ENCODE results near the gene BDKRB2.

BDKRB2 gene

DNA sequence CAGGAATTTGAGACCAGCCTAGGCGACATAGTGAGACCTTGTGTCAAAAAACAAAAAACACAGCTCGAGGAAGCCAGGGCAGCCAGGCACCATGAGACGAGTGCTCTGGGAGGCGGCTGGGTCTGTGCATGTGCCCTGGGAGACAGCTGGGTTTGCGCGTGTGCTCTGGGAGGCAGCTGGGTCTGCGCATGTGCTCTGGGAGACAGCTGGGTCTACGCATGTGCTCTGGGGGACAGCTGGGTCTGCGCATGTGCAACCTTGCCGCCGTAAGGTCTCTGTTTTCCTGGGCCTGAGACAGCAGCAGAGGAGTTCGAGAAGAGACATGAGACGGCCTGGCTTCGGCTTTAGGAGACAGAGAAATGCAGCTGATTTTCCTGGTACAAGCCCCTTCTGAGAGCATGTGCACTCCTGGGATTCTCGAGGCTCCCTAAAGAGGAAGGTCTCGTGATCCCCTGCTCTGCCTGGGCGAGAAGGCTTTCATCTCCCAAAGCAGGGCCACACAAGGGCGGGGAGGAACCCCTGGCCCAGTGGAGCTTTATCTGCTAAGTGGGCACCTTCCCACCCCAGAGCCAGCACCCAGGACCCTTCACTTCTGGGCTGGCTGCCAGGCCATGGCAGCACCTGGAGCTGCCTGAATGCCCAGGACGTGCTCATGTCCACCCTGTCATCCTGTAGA, 47.8 kb downstream of the BDKRB2 start:
- no peak for DNase-seq (ENCODE audit: low read depth)

DNA sequence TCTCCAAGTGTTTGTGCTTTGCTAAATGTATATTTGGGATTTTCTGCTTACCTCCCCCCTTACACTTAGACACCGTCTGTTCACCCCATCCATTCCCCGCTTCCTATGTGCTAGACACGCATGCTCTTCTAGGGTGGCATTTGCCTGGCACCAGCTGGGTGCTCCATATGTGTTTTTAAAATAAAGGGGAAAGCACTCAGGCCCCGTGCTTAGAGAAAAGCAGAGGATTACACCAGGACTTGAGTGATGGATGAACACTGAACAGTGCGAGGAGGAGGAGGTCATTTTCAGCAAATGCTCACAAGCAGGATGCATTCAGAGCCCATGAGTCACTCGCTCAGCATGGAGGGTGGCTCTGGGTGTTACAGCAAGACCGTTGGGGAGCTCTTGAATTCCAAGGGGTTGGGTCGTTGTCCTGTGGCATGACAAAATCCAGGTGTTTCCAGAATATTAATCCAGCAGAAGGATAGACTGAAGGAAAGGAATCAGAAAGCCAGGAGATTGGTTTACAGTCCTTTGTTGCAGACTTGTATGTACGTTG, 48.4 kb downstream of the BDKRB2 start:
- DNase-seq (ENCODE audit: low read depth): peak; percentile 99

DNA sequence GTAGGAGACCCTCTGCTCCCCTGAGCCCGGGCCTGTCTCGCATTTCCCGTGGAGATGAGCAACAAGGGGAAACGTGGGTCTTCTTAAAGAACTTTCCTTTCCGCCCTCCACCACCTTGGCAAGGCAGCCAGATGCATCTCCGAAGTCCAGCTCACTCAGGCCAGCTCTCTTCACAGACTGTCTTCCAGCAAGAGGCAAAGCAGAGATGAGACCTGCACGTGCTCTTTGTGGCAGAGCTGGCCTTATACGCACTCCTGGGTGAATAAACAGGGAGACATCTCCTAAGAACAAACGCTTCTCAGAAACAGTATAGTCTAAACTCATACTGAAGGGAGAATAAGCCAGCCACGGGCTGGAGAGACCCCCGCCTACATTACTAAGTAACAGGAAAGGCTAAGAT, 50.0 kb downstream of the BDKRB2 start:
- DNase-seq (ENCODE audit: low read depth): no peak

DNA sequence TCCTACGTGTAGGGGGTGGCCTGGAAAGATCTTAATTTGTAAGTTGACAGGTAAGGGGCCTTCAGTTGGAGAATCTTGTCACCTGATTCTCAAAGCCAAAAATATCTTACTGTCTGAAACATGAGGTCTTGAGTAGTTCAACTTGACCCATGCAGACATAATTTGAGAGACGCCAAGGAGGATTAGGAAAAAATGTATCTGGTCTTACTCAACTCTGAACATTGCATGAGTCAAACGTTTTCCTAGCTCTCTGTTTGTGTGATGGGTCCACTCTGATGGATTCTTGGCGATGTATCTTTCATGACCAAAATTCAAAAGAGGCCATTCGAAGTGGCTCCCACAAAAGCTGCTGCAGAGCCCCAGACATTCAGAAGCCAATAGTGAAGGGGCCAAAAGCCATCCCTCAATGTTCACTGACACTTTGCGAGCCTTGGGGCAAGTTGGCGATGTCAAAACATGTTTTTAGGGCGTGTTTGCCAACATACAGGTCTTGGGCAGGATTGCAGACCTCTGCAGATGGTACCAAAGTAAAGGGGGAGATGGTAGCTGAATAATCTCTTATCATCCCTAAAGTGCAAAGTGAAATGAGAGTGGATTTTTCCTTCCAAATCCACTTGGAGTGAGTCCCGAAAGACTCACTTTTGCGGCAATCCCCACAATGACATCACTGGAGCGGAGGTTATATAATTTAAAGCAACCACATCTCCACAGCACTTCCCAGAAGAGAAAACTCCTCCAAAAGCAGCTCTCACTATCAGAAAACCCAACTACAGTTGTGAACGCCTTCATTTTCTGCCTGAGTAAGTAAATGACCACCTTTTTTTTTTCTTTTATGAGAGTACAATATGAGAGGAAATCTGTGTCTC, 51.1 kb downstream of the BDKRB2 start, which contains the start of gene BDKRB1:
Gene BDKRB1 (plus strand): TSS at position 710 of the 866 bp plus-strand sequence. CDS start 7,473 bp downstream, outside the sequence.
- peak; percentile 98 for DNase-seq (ENCODE audit: low read depth)

DNA sequence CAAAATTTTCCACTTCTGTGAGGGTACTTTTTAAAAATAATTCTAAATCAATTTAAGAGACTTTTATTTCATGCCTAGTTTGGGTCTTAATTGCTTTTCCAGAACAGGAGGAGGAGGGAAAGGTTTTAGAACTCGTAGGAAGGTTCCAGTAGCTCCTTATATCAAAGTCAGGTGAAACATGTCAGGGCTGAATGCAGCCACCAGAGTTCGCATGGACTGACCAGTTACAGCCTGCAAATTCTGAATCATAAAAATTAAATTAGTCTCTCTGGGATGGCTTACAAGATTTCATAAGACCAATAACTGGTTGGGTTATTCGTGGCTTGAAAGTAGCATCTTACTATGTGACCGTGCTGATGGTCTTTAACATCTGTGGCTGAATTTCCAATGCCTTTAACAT, 51.8 kb downstream of the BDKRB2 start:
- peak; percentile 80 for DNase-seq (ENCODE audit: low read depth)

DNA sequence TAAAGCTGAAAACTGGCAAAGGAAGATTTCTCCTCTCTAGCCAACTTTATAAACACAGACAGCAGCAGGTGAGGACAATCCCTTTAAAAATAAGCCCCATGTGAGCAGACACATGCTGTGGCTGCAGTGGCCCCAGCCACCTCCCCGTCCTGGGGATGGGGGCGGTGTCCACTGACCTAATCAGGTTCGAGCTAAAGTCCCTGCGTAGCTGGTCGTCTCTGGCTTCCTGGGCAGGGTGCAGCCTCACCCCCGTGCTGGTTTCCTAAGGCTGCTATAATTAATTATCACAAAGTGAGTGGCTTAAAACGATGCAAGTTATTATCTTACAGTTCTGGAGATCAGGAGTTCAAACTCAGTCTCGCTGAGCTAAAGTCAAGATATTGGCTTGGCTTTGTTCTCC, 52.4 kb downstream of the BDKRB2 start:
- DNase-seq (ENCODE audit: low read depth): no peak

DNA sequence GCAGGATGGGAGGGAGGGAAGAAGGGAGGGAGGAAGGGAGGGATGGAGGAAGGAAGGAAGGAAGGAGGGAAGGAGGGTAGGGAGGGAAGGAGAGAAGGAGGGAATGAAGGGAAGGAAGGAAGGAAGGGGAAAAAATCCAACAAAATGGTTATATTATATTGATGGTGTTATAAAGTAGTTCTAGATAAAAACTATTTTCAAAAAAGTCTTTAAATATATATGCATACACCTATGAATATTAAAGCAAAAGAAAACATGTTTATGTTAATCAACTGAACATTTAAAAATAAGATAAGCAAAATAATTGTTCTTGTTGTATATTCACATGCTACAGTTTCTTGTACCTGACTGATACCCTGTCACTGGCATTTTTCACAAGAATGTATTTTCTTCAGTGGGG, 53.3 kb downstream of the BDKRB2 start:
- DNase-seq (ENCODE audit: low read depth): no peak

DNA sequence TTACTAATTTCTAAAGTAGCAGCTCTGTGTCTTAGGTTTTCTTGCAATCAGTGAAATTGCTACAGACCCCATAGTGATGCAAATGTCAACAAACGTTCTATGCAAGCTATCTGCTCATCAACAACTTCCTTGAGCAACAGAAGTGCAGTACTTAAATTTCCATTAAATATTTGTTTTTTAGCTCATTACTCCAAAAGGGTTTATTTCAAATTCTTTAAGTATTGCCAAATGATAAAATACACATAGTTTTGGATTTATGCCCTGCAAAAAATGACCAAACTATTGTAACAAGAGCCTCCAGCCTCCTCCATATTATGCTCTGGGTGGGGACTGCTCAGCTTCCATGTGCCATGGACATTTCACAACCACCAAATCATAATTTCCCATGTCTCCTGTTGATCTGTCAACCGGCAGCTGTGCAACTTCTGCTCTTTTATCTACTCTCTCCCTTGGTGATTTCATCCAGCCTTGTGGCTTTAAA, 55.7 kb downstream of the BDKRB2 start:
- peak; percentile 89 for DNase-seq (ENCODE audit: low read depth)

DNA sequence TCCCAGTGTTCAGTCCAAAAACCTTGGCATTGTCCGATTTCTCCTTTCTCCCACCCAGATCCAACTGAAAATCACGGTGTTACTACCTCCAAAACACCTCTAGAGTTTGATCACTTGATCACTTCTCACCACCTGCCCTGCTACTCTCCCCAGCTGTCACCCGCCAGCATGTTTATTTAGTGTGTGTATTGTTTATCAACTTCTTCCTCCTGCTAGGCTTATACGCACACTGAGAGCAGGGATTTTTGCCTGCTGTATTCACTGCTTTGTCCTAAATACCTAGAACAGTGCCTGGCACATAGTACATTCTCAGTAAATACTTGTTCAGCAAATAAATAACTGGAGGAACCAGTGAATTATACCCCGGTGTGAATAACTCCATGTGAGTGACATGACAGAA, 56.4 kb downstream of the BDKRB2 start:
- DNase-seq (ENCODE audit: low read depth): no peak

DNA sequence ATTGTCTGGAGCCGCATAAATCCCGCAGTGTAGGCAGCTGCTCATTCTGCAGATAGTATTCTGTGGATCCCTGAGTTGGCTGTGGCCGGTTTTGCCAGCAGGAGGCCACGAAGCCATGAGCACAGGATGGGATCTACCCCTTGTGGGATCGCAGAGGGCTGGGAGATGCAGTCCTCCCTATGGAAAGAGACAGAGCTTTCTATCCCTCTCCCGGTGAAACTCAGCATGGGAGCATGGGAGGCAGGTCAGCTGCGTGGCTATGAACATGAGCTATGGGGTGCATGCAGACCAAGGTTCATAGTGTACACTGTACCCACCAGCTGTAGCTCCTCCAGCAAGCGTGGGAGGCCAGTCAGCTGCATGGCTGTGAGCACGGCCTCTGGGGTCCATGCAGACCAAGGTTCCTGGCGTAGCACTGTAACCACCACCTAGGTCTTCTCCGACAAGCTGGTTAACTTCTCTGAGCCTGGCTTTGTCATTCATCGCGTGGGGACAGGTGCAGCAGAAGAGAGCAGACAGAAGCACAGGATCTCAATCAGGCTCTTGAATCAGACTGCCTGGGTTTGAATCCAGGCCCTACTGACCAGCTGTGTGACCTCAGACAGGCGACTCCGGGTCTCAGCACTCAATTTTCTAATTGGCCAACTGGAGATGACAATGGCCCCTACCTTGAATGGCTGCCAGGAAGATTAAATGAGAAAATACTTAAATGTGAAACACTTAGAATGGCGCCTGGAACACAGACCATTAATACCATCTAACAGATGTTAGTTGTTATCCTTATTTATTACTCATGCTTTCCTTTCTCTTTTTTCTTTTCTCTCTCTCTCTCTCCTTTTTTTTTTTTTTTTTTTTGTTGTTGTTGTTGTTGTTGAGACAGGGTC, 57.4 kb downstream of the BDKRB2 start:
- DNase-seq (ENCODE audit: low read depth): no peak

DNA sequence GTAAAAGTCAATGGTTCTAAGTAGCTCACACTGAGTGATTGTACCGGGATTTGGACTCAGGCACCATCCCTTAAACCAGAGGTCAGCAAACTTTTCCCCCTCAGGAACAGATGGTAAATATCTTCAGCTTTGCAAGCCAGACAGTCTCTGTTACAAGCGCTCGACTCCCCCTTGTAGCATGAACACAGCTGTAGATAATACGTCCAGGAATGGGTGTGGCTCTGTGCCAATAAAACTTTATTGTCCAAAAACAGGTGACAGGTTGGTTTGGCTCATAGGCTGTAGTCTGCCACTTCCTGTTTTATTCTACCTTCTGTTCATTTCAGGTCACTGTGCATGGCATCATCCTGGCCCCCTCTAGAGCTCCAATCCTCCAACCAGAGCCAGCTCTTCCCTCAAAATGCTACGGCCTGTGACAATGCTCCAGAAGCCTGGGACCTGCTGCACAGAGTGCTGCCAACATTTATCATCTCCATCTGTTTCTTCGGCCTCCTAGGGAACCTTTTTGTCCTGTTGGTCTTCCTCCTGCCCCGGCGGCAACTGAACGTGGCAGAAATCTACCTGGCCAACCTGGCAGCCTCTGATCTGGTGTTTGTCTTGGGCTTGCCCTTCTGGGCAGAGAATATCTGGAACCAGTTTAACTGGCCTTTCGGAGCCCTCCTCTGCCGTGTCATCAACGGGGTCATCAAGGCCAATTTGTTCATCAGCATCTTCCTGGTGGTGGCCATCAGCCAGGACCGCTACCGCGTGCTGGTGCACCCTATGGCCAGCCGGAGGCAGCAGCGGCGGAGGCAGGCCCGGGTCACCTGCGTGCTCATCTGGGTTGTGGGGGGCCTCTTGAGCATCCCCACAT, 58.9 kb downstream of the BDKRB2 start:
- no peak for DNase-seq (ENCODE audit: low read depth)

DNA sequence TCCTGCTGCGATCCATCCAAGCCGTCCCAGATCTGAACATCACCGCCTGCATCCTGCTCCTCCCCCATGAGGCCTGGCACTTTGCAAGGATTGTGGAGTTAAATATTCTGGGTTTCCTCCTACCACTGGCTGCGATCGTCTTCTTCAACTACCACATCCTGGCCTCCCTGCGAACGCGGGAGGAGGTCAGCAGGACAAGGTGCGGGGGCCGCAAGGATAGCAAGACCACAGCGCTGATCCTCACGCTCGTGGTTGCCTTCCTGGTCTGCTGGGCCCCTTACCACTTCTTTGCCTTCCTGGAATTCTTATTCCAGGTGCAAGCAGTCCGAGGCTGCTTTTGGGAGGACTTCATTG, 59.5 kb downstream of the BDKRB2 start:
- DNase-seq (ENCODE audit: low read depth): no peak

DNA sequence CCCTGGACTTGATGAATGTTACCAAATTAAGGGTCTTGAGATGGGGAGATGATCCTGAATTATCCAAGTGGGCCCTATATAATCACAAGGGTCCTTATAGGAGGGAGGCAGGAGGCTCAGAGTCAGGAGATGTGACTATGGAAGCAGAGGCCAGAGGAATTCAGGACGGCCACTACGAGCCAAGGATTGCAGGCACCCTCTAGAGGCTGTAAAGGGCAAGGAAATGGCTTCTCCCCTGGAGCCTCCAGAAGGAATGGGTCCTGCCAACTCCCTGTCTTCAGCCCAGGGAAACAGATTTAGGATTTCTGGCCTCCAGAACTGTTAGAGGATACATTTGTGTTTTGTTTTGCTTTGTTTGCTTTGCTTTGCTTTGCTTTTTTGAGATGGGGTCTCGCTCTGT, 60.2 kb downstream of the BDKRB2 start:
- DNase-seq (ENCODE audit: low read depth): no peak

DNA sequence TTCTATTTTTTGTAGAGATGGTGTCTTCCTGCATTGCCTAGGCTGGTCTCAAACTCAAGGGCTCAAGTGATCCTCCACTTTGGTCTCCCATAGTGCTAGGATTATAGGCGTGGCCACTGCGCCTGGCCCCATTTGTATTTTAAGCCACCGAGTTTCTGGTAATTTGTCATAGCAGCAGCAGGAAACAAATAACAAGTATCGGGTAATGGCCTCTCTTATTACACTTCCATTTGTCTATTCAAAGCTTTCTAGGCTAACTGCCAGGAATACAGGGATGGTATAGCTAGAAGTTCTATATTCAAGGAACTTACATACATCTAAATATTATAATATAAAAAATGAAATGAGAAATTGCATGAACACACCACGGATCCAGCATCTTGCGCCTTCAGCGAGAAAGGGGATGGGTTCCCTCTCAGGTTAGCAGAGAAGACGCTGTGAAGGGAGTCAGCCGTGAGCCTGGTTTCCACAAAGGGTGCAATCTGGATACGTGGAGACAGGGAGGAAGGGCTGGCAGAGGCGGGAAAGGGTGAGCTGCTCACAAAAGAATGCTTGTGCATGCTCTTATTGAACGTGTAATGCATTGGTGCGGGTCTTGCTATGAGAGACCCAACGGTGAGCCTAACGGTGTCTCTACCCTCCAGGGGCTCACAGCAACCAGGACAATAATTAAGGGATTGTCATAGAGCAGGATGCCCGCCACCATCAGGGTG, 60.9 kb downstream of the BDKRB2 start:
- no peak for DNase-seq (ENCODE audit: low read depth)

DNA sequence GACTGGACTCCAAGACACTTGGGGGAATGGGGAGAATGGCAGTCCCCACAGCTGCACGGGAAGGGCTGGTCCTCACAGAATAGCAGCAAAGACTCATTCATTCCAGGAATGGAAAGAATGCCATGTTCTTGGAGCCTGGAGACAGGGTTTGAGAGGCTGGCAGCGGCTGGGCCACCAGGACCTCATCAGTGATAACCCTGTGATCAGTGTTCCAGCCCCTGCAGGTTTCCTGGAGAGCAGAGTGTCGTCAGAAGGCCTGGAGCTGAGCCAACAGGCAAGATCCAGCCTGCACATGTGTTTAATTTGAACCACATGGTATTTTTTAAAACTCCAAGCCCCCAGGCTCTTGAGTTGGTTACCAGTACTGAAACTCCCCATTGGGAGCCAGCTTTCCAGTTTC, 62.7 kb downstream of the BDKRB2 start:
- peak; percentile 82 for DNase-seq (ENCODE audit: low read depth)

DNA sequence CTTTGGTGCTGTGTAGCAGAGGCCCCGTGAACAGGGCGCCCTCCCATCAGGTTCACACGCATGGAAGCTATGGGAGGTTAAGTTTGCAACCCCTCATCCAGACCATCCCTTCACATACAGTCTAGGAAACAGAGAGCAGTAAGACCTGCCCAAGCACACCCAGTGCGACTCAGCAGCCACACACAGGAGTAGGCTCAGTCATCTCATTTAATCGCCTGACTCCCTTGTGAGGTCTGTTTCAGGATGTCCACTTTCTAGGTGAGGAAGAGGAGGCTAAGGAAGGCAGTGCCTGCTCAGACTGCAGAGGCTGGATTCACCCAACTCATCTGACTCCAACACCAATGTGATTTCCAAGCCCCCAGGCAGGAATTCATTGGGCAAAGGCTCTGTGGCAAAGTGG, 63.3 kb downstream of the BDKRB2 start:
- DNase-seq (ENCODE audit: low read depth): no peak

DNA sequence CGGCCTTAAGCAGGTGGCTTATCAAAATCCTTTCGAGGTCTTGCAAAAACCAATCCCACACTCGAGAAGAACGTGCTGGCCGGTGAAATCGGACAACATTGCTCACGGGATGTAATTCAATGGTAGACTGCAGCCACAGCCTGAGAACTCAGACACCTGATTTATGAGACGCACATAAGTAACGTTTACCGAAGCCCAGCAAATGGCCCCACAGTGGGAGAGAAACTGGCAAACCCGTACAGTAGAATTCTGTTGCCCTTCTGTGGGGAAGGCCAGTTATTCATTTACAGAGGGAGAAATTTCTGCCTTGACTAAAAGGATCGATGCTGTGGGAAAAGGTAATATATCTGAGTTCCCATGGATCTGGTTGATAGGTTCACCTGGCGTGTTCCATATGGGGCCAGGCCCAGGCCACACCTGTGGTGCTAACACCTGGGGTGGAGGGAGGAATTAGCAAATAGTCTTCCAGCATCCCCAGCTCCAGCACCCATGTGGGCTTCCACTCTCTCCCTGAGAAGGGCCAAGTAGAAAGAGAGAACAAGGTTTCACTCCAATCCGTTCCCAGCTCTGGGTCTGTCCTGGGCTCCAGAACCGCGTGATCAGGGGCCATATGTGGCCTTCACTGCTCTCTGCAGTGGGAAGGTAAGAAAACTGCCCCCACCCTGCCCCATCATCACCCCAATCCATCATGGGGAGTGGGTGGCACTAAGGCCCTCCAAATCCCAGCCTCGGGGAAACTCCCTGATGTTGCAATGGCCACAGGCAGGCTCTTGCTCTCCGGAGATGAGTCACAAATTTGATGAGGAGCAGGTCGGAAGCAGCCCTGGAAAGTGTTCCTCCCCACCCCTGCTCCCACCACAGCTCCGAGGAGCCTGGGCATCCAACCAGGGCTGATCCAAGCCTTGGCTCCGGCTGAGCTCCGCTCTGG, 64.1 kb downstream of the BDKRB2 start:
- DNase-seq (ENCODE audit: low read depth): peak; percentile 98

DNA sequence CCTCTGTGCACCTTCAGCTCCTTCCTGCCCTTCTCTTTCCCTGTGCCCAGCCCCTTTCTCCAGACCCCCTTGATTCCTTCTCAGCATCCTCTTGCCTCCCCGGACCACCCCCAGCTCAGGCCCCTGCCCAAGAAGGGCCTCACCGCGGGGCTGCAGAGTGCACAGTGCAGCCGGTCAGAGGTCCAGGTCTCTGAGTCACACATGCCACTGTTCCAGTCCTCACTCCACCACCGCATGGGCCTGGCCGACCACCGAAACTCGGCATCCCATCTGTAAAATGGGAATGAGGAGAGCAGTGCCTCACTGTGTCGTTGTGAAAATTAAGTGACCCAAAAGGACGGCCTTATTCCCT, 64.7 kb downstream of the BDKRB2 start:
- no peak for DNase-seq (ENCODE audit: low read depth)

Measured in iris pigment epithelial cell (primary cell).